HG03066 (cell line): ENCODE measurements around the gene CCL19.

Experiments
- ATAC-seq: cut with Tn5 transposase; IDR thresholded peaks from one replicate; pipeline ENCODE4 v1.9.1; 2021; ENCODE audit warnings: low read depth; ENCODE audit not compliant: unreplicated experiment

CCL19 gene

GRCh38 chr9:34701023-34701768 is 10.1 kb upstream of the CCL19 start:
- ATAC-seq, result no peak

- no peak for ATAC-seq
These were observed 3.7 kb upstream of the CCL19 start for GRCh38 chr9:34694811-34695210.

- ATAC-seq, result no peak
These were observed 2.5 kb upstream of the CCL19 start for GRCh38 chr9:34693560-34693959.

- no peak for ATAC-seq
These were observed 850 bp upstream of the CCL19 start for GRCh38 chr9:34691936-34692315.

GRCh38 chr9:34689512-34689911 is 1.6 kb downstream of the CCL19 start:
- ATAC-seq, result no peak

GRCh38 chr9:34689116-34689470 is 2.0 kb downstream of the CCL19 start:
- no peak for ATAC-seq

- no peak for ATAC-seq
These were observed 2.6 kb downstream of the CCL19 start for GRCh38 chr9:34688329-34689115.

GRCh38 chr9:34687276-34688030 is 3.6 kb downstream of the CCL19 start:
- no peak for ATAC-seq

GRCh38 chr9:34686732-34687131 is 4.3 kb downstream of the CCL19 start:
- no peak for ATAC-seq

- no peak for ATAC-seq
These were observed 4.8 kb downstream of the CCL19 start for GRCh38 chr9:34686231-34686630.

GRCh38 chr9:34685591-34685990 is 5.5 kb downstream of the CCL19 start:
- ATAC-seq, result no peak

GRCh38 chr9:34684816-34685215 is 6.3 kb downstream of the CCL19 start:
- no peak for ATAC-seq

- ATAC-seq, result no peak
These were observed 6.9 kb downstream of the CCL19 start for GRCh38 chr9:34684145-34684544.

- ATAC-seq, result no peak
These were observed 15.2 kb downstream of the CCL19 start for GRCh38 chr9:34675869-34676268.

- no peak for ATAC-seq
These were observed 15.9 kb downstream of the CCL19 start for GRCh38 chr9:34675048-34675714.

- no peak for ATAC-seq
These were observed 16.6 kb downstream of the CCL19 start for GRCh38 chr9:34674440-34674839.

GRCh38 chr9:34671307-34671706 is 19.8 kb downstream of the CCL19 start:
- ATAC-seq, result no peak

GRCh38 chr9:34669809-34670562 is 21.1 kb downstream of the CCL19 start:
- ATAC-seq, result no peak

GRCh38 chr9:34665381-34666250 is 25.5 kb downstream of the CCL19 start:
- peak; percentile 66 for ATAC-seq
